Measurements from ENCODE around the gene FBXO38.

DNA sequence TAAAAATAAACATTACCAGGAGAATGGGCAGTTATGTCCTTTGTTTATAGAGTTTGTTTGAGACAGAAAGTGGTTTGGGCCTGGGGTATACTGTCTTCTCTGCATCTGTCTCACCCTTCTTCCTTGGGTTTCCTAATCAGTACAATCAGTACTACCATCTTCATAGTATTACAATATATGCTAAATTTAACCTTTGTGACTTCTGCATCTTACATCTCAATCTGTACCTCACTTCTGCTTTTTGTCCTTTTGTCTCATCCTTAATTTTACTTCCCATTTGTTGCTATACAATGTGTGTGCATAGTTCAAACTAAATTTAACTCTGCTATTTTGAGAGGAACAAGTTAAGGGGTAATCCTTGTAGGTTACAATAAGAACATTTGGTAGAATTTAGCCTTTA, 19.6 kb downstream of the FBXO38 start:
- TF ChIP-seq CTCF (IDR thresholded peaks at IDR 0.05) (no peak), POLR2A (IDR thresholded peaks at IDR 0.05; ENCODE audit: low read depth) (no peak), EP300 (IDR thresholded peaks at IDR 0.05) (no peak)

Data from esophagus muscularis mucosa (tissue), 4 donors.